ENCODE results near the gene REM2. TPM values are rescaled to one million over a fixed set of nuclear protein-coding genes. Genes with fewer than 3 reads are reported as not detected.

The REM2 gene
- total RNA-seq, 1 experiment from 2014 or later: 1.2 TPM

- H4K20me1 ChIP-seq (ENCODE audit: control insufficient read depth, insufficient read depth, insufficient read length): no peaks in the 10 kb centered on the region
- no peak overlapping the region for H2BK20ac ChIP-seq (ENCODE audit: low read depth, low read length, poor library complexity, severe bottlenecking)
- no peak overlapping the region for H2BK15ac ChIP-seq (ENCODE audit: low read depth, low read length)
- H2BK12ac ChIP-seq (ENCODE audit: insufficient read length, low read depth, low read length): no peak overlapping the region
- no peak overlapping the region for H2BK120ac ChIP-seq (ENCODE audit: low read depth, low read length, poor library complexity, severe bottlenecking)
- H3K27me3 Mint-ChIP-seq (ENCODE audit: low read depth): no peaks in the 10 kb centered on the region
- DNase-seq: no peak
- no peaks in the 10 kb centered on the region for H3K79me2 ChIP-seq (ENCODE audit: insufficient read depth, low read length)
- peaks cover 0 to 9% (median 0%) of the 10 kb centered on the region in 3 experiments; a peak in 3 of 7 replicates for H3K36me3 Mint-ChIP-seq (ENCODE audit: insufficient read depth in 1 of 3, low read depth in 3 of 3)
- no peak overlapping the region for H3K9ac ChIP-seq (ENCODE audit: extremely low read depth, insufficient read length, low read length)
- no peaks in the 10 kb centered on the region for H3K9me3 ChIP-seq (ENCODE audit: control insufficient read depth, low read depth, low read length)
- no peak overlapping the region for H2AFZ ChIP-seq (ENCODE audit: low read length)
- H3K4ac ChIP-seq (ENCODE audit: low read depth, low read length): no peak overlapping the region
- no peak overlapping the region for H3T11ph ChIP-seq (ENCODE audit: low read length)
- no peaks in the 10 kb centered on the region for H3K4me1 ChIP-seq (ENCODE audit: insufficient read depth, low read length)
- H3K4me2 ChIP-seq (ENCODE audit: insufficient read depth, insufficient read length, low read length): no peak overlapping the region
- no peak overlapping the region for H3K14ac ChIP-seq (ENCODE audit: insufficient read depth, low read length)
- H4K91ac ChIP-seq (ENCODE audit: insufficient read length, low read depth, low read length): no peak overlapping the region
- no peak for TF ChIP-seq CTCF (conservative IDR thresholded peaks at IDR 0.05)
- no peaks in the 10 kb centered on the region for H3K9me3 Mint-ChIP-seq
- no peak overlapping the region for H3K27ac Mint-ChIP-seq
- no CpG with 5 or more reads among the region's 1 CpG for WGBS (ENCODE audit: extremely low coverage, insufficient read length, low lambda C conversion rate)
- H3K27me3 ChIP-seq (ENCODE audit: insufficient read depth, low read length): no peaks in the 10 kb centered on the region
- no peak overlapping the region for H2AK5ac ChIP-seq (ENCODE audit: insufficient read length, low read length)
- H3K4me1 Mint-ChIP-seq: no peaks in the 10 kb centered on the region
- no peak overlapping the region for H3K18ac ChIP-seq (ENCODE audit: insufficient read length, low read depth, low read length)
- H3K56ac ChIP-seq (ENCODE audit: insufficient read length, low read depth, low read length): no peak overlapping the region
- no peak overlapping the region for H3K4me3 Mint-ChIP-seq
- no peak overlapping the region for H4K5ac ChIP-seq (ENCODE audit: insufficient read length, low read depth, low read length)
- H2BK5ac ChIP-seq (ENCODE audit: insufficient read length, low read length): no peak overlapping the region
- H3K23me2 ChIP-seq (ENCODE audit: insufficient read length, low read depth, low read length, poor library complexity, severe bottlenecking): peaks cover 1% of the 10 kb centered on the region
- H3K27ac ChIP-seq (ENCODE audit: insufficient read length, low read depth, low read length): no peak overlapping the region
- no peak overlapping the region for H3K23ac ChIP-seq (ENCODE audit: insufficient read length, low read depth, low read length)
- no peak overlapping the region for H4K8ac ChIP-seq (replicated peaks; ENCODE audit: insufficient read length, low read depth, low read length)
- no peaks in the 10 kb centered on the region for H3K79me1 ChIP-seq (ENCODE audit: insufficient read depth, low read depth, low read length, poor library complexity, severe bottlenecking)
Observed at GRCh38 chr14:22935156-22935555, 52.1 kb downstream of the REM2 start.

Other genes starting within 250 kb of the REM2 start
- not detected in 2 replicates for gene OR6J1, start 238.9 kb upstream of the REM2 start, total RNA-seq (2021)
- gene OXA1L, start 116.5 kb upstream of the REM2 start, total RNA-seq (2021): 115 and 128 TPM in 2 replicates
- gene SLC7A7, start 67.8 kb upstream of the REM2 start, total RNA-seq (2021): 2.5 and 3.1 TPM in 2 replicates
- gene MRPL52, start 53.3 kb upstream of the REM2 start, total RNA-seq (2021): 174 and 190 TPM in 2 replicates
- 56.5 and 60.3 TPM in 2 replicates for gene MMP14, start 46.6 kb upstream of the REM2 start, total RNA-seq (2021)
- gene LRP10, start 11.5 kb upstream of the REM2 start, total RNA-seq (2021): 12.7 and 13.3 TPM in 2 replicates
- gene RBM23, start 35.9 kb downstream of the REM2 start, total RNA-seq (2021): 77.2 and 79.0 TPM in 2 replicates
- gene PRMT5, start 46.2 kb downstream of the REM2 start, total RNA-seq (2021): 141 and 147 TPM in 2 replicates
- 62.7 and 66.3 TPM in 2 replicates for gene HAUS4, start 73.9 kb downstream of the REM2 start, total RNA-seq (2021)
- gene AJUBA, start 99.3 kb downstream of the REM2 start, total RNA-seq (2021): 44.3 and 44.9 TPM in 2 replicates
- gene C14orf93, start 126.9 kb downstream of the REM2 start, total RNA-seq (2021): 6.9 and 8.2 TPM in 2 replicates
- 252 and 253 TPM in 2 replicates for gene PSMB5, start 151.7 kb downstream of the REM2 start, total RNA-seq (2021)
- not detected in 2 replicates for gene PSMB11, start 159.0 kb downstream of the REM2 start, total RNA-seq (2021)
- 16.7 and 16.9 TPM in 2 replicates for gene CDH24, start 174.3 kb downstream of the REM2 start, total RNA-seq (2021)
- 314 and 333 TPM in 2 replicates for gene ACIN1, start 211.9 kb downstream of the REM2 start, total RNA-seq (2021)
- gene C14orf119, start 212.3 kb downstream of the REM2 start, total RNA-seq (2021): 65.1 and 66.9 TPM in 2 replicates
- not detected in 2 replicates for gene CIROP, start 221.8 kb downstream of the REM2 start, total RNA-seq (2021)
- not detected in 2 replicates for gene CEBPE, start 236.0 kb downstream of the REM2 start, total RNA-seq (2021)